ENCODE measurements around the gene SIPA1L3.

DNA sequence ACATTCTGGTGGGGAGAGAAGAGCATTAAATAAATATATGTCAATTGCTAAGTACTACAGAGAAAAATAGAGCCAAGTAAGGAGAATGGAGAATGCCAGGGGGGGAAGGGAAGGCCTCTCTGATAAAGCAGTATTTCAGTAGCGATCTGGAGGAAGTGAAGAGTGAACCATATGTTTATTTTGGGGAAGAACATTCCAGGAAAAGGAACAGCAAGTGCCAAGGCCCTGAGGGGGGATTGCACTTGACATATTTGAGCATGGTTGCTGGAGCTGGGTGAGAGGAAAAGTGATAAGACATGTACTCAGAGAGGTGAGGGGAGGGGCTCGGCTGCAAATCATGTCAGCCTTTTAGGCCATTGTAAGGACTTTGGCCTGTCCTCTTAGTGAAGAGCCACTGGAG lies 31.0 kb upstream of the SIPA1L3 start:
- no peak for TF ChIP-seq POLR2A (IDR thresholded peaks at IDR 0.05)
- TF ChIP-seq, protein P1, sequence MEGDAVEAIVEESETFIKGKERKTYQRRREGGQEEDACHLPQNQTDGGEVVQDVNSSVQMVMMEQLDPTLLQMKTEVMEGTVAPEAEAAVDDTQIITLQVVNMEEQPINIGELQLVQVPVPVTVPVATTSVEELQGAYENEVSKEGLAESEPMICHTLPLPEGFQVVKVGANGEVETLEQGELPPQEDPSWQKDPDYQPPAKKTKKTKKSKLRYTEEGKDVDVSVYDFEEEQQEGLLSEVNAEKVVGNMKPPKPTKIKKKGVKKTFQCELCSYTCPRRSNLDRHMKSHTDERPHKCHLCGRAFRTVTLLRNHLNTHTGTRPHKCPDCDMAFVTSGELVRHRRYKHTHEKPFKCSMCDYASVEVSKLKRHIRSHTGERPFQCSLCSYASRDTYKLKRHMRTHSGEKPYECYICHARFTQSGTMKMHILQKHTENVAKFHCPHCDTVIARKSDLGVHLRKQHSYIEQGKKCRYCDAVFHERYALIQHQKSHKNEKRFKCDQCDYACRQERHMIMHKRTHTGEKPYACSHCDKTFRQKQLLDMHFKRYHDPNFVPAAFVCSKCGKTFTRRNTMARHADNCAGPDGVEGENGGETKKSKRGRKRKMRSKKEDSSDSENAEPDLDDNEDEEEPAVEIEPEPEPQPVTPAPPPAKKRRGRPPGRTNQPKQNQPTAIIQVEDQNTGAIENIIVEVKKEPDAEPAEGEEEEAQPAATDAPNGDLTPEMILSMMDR (IDR thresholded peaks at IDR 0.05) = no peak

All from adrenal gland (tissue), 5 donors.